ENCODE results near the gene UTS2. TPM values are rescaled to one million over a fixed set of nuclear protein-coding genes. Genes with fewer than 3 reads are reported as not detected.

The UTS2 gene
- total RNA-seq, 1 experiment from 2014 or later, result not detected

GRCh38 chr1:7827126-7827955, 25.5 kb downstream of the UTS2 start (continued):
- TF ChIP-seq MLX (CRISPR knock-in tag; IDR thresholded peaks at IDR 0.05) (no peak), ZNF219 (CRISPR knock-in tag; IDR thresholded peaks at IDR 0.05; ENCODE audit: borderline replicate concordance) (no peak), AFF4 (CRISPR knock-in tag; IDR thresholded peaks at IDR 0.05; ENCODE audit: borderline replicate concordance) (no peak), HMGA2 (CRISPR knock-in tag; IDR thresholded peaks at IDR 0.05) (no peak), PRDM15 (CRISPR knock-in tag; IDR thresholded peaks at IDR 0.05) (no peak), PREB (CRISPR knock-in tag; IDR thresholded peaks at IDR 0.05; ENCODE audit: borderline replicate concordance) (no peak), MYBL2 (CRISPR knock-in tag; IDR thresholded peaks at IDR 0.05) (no peak), TEAD1 (CRISPR knock-in tag; IDR thresholded peaks at IDR 0.05) (no peak), TCF7 (CRISPR knock-in tag; IDR thresholded peaks at IDR 0.05; ENCODE audit: low read depth) (no peak), ZBTB21 (CRISPR knock-in tag; IDR thresholded peaks at IDR 0.05; ENCODE audit: borderline replicate concordance) (no peak)

GRCh38 chr1:7826363-7826762, 26.5 kb downstream of the UTS2 start:
- Mint-ChIP-seq H3K9me3 (no peaks in the 10 kb centered on the region), H3K27me3 (ENCODE audit: low read depth) (no peaks in the 10 kb centered on the region), H3K27ac (no peak overlapping the region), H3K4me3 (no peak overlapping the region), H3K4me1 (no peaks in the 10 kb centered on the region), H3K36me3 (peaks cover 10% of the 10 kb centered on the region)
- ChIA-PET POLR2A (no interaction called here), CTCF (interaction anchor here (1.3 kb wide), 1 partner anchor 158 kb away, joined by 3 read pairs; no protein-coding TSS in a partner anchor)
- ATAC-seq, result no peak
- no peak for DNase-seq (ENCODE audit: low spot score)
- TF ChIP-seq MAX (CRISPR knock-in tag; IDR thresholded peaks at IDR 0.05) (no peak), SMAD4 (CRISPR knock-in tag; IDR thresholded peaks at IDR 0.05) (no peak), TEAD1 (CRISPR knock-in tag; IDR thresholded peaks at IDR 0.05) (no peak), FOXP1 (CRISPR knock-in tag; IDR thresholded peaks at IDR 0.05; ENCODE audit: borderline replicate concordance) (no peak), ZNF317 (CRISPR knock-in tag; IDR thresholded peaks at IDR 0.05; ENCODE audit: borderline replicate concordance, low read depth) (no peak), IRF2 (CRISPR knock-in tag; IDR thresholded peaks at IDR 0.05; ENCODE audit: borderline replicate concordance, low read depth) (no peak), AFF4 (CRISPR knock-in tag; IDR thresholded peaks at IDR 0.05; ENCODE audit: borderline replicate concordance) (no peak), TP53 (CRISPR knock-in tag; IDR thresholded peaks at IDR 0.05) (no peak), ATF1 (CRISPR knock-in tag; IDR thresholded peaks at IDR 0.05) (no peak)

All from WTC11 (cell line).